ENCODE measurements around the gene SLC28A2.
"Not testable (repeated sequence)": the region's sequence is repeated elsewhere in the genome, so short reads cannot be mapped to it uniquely, and the experiment has no call there.

- not testable (repeated sequence) for TF ChIP-seq EZH2 (IDR thresholded peaks at IDR 0.05; ENCODE audit: low read length); CTCF (optimal IDR thresholded peaks at IDR 0.05 in 1 of 3, IDR thresholded peaks at IDR 0.05 in 1 of 3, conservative IDR thresholded peaks at IDR 0.05 in 1 of 3; ENCODE audit: extremely low read depth in 1 of 3, insufficient read depth in 2 of 3, low read length in 3 of 3)
These were observed 15.2 kb upstream of the SLC28A2 start for GRCh38 chr15:45236806-45237205.
